ENCODE data around the gene HAPLN1.

Gene HAPLN1

GRCh38 chr5:83721953-83722901, 1.6 kb upstream of the HAPLN1 start:
- peak; percentile 74 for DNase-seq
- in situ Hi-C loops (cut with HindIII; ENCODE audit: low pct_ligation_motif_present, low pct_unique_long_range_greater_than_20kb, low sequenced_read_pairs) = no loop called here

GRCh38 chr5:83718936-83719495, 1.6 kb downstream of the HAPLN1 start:
- in situ Hi-C loops (cut with HindIII; ENCODE audit: low pct_ligation_motif_present, low pct_unique_long_range_greater_than_20kb, low sequenced_read_pairs) = no loop called here
- DNase-seq = no peak

GRCh38 chr5:83718195-83718825, 2.3 kb downstream of the HAPLN1 start:
- peak; percentile 77 for DNase-seq
- in situ Hi-C loops (cut with HindIII; ENCODE audit: low pct_ligation_motif_present, low pct_unique_long_range_greater_than_20kb, low sequenced_read_pairs) = no loop called here

GRCh38 chr5:83715236-83716065, 5.2 kb downstream of the HAPLN1 start:
- in situ Hi-C loops (cut with HindIII; ENCODE audit: low pct_ligation_motif_present, low pct_unique_long_range_greater_than_20kb, low sequenced_read_pairs) = no loop called here
- DNase-seq = no peak

- DNase-seq = no peak
- in situ Hi-C loops (cut with HindIII; ENCODE audit: low pct_ligation_motif_present, low pct_unique_long_range_greater_than_20kb, low sequenced_read_pairs) = no loop called here
These were observed 5.8 kb downstream of the HAPLN1 start for GRCh38 chr5:83714810-83715209.

GRCh38 chr5:83711982-83712601, 8.6 kb downstream of the HAPLN1 start:
- DNase-seq = peak; percentile 60
- in situ Hi-C loops (cut with HindIII; ENCODE audit: low pct_ligation_motif_present, low pct_unique_long_range_greater_than_20kb, low sequenced_read_pairs) = no loop called here

- no peak for DNase-seq
- in situ Hi-C loops (cut with HindIII; ENCODE audit: low pct_ligation_motif_present, low pct_unique_long_range_greater_than_20kb, low sequenced_read_pairs) = no loop called here
These were observed 10.7 kb downstream of the HAPLN1 start for GRCh38 chr5:83709973-83710372.

GRCh38 chr5:83708170-83708569, 12.5 kb downstream of the HAPLN1 start:
- no peak for DNase-seq
- in situ Hi-C loops (cut with HindIII; ENCODE audit: low pct_ligation_motif_present, low pct_unique_long_range_greater_than_20kb, low sequenced_read_pairs) = no loop called here

- DNase-seq = no peak
- in situ Hi-C loops (cut with HindIII; ENCODE audit: low pct_ligation_motif_present, low pct_unique_long_range_greater_than_20kb, low sequenced_read_pairs) = no loop called here
These were observed 17.6 kb downstream of the HAPLN1 start for GRCh38 chr5:83703059-83703458.

- DNase-seq = no peak
- in situ Hi-C loops (cut with HindIII; ENCODE audit: low pct_ligation_motif_present, low pct_unique_long_range_greater_than_20kb, low sequenced_read_pairs) = no loop called here
These were observed 18.8 kb downstream of the HAPLN1 start for GRCh38 chr5:83701886-83702285.

- in situ Hi-C loops (cut with HindIII; ENCODE audit: low pct_ligation_motif_present, low pct_unique_long_range_greater_than_20kb, low sequenced_read_pairs) = no loop called here
- no peak for DNase-seq
These were observed 30.8 kb downstream of the HAPLN1 start for GRCh38 chr5:83689881-83690280.

GRCh38 chr5:83688281-83688680, 32.4 kb downstream of the HAPLN1 start:
- in situ Hi-C loops (cut with HindIII; ENCODE audit: low pct_ligation_motif_present, low pct_unique_long_range_greater_than_20kb, low sequenced_read_pairs) = no loop called here
- DNase-seq = no peak

- no peak for DNase-seq
- in situ Hi-C loops (cut with HindIII; ENCODE audit: low pct_ligation_motif_present, low pct_unique_long_range_greater_than_20kb, low sequenced_read_pairs) = no loop called here
These were observed 33.5 kb downstream of the HAPLN1 start for GRCh38 chr5:83687124-83687619.

- in situ Hi-C loops (cut with HindIII; ENCODE audit: low pct_ligation_motif_present, low pct_unique_long_range_greater_than_20kb, low sequenced_read_pairs) = no loop called here
- no peak for DNase-seq
These were observed 34.4 kb downstream of the HAPLN1 start for GRCh38 chr5:83686251-83686650.

- in situ Hi-C loops (cut with HindIII; ENCODE audit: low pct_ligation_motif_present, low pct_unique_long_range_greater_than_20kb, low sequenced_read_pairs) = no loop called here
- no peak for DNase-seq
These were observed 36.8 kb downstream of the HAPLN1 start for GRCh38 chr5:83683836-83684235.

- in situ Hi-C loops (cut with HindIII; ENCODE audit: low pct_ligation_motif_present, low pct_unique_long_range_greater_than_20kb, low sequenced_read_pairs) = no loop called here
These were observed 48.0 kb downstream of the HAPLN1 start for GRCh38 chr5:83672646-83673045.

GRCh38 chr5:83672158-83672557, 48.5 kb downstream of the HAPLN1 start:
- no peak for DNase-seq
- in situ Hi-C loops (cut with HindIII; ENCODE audit: low pct_ligation_motif_present, low pct_unique_long_range_greater_than_20kb, low sequenced_read_pairs) = no loop called here

More at GRCh38 chr5:83672646-83673045, 48.0 kb downstream of the HAPLN1 start:
- no peak for DNase-seq

GRCh38 chr5:83665631-83666030, 55.0 kb downstream of the HAPLN1 start:
- in situ Hi-C loops (cut with HindIII; ENCODE audit: low pct_ligation_motif_present, low pct_unique_long_range_greater_than_20kb, low sequenced_read_pairs) = no loop called here
- no peak for DNase-seq

All from ACHN (cell line).